Measurements from ENCODE around the gene ZCCHC14. TPM values are rescaled to one million over a fixed set of nuclear protein-coding genes. Genes with fewer than 3 reads are reported as not detected.

The ZCCHC14 gene
- total and polyA plus RNA-seq, 2 of the 13 experiments (the other 11 are each of a cell fraction or from before 2014, with no cell fraction given) = 12.4 to 12.5 TPM

DNA sequence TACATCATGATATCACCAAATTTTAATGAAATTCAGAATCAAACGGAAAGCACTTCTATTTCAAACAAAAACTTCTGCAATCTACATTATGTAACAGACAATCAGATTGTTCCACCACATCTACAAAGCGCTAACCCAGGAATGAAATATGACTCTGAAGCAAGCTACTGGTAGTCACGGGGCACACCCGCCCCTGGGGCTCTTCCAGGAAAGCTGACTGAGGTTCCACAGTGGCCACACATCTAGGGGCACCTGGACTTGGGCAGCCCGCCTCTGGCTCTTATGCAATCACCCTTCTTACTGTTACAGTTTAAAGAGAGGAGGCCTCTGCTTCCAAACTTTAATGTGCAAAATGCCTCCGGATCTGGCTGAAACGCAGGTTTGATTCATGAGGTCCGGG lies 27.5 kb downstream of the ZCCHC14 start:
- ATAC-seq (peak; percentile 60), DNase-seq (ENCODE audit: low spot score) (peak; percentile 79), FAIRE-seq (peak; percentile 70)
- peaks cover 4 to 12% of the 10 kb centered on the region in 2 experiments; a peak in 3 of 5 replicates for H3K36me3 ChIP-seq (replicated peaks in 1 of 2; ENCODE audit: control insufficient read depth in 1 of 2, insufficient read depth in 2 of 2, low read length in 2 of 2)
- H3K27me3 ChIP-seq (ENCODE audit: control insufficient read depth in 1 of 2, insufficient read depth in 2 of 2, low read length in 2 of 2) = no peaks in the 10 kb centered on the region
- peak overlapping the region; percentile 55 for H3K27ac ChIP-seq (ENCODE audit: extremely low read length, insufficient read depth, low read length)
- BruUV-seq (replicated peaks) = no TSS peak
- POLR2A ChIA-PET = interaction anchor here (1.1 to 2.7 kb wide), 7 partner anchors 9 to 148 kb away, joined by 3 to 11 read pairs (median 8); partner anchors contain the start of genes C16orf95 and FBXO31
- H3K4me3 ChIP-seq (replicated peaks in 1 of 3; ENCODE audit: insufficient read depth in 1 of 3, low read depth in 2 of 3, low read length in 3 of 3) = peak overlapping the region in 2 of 3 experiments; percentile 19 to 37; a peak in 2 of 6 replicates
- H3K4me2 ChIP-seq (ENCODE audit: low read depth, low read length) = peak overlapping the region; percentile 57
- peaks cover 83% of the 10 kb centered on the region for H3K79me2 ChIP-seq (ENCODE audit: insufficient read depth, low read length)
- peaks cover 26% of the 10 kb centered on the region; the same call in 1 of the 2 replicates for H4K20me1 ChIP-seq (ENCODE audit: insufficient read depth, low read length)
- H3K9me3 ChIP-seq (ENCODE audit: low read length) = no peaks in the 10 kb centered on the region
- in situ Hi-C loops (cut with HindIII; ENCODE audit: extremely low pct_ligation_motif_present, low pct_unique_long_range_greater_than_20kb) (no loop called here), intact Hi-C loops (cut with micrococcal nuclease; ENCODE audit: unreplicated experiment) (no loop called here)
- H2AFZ ChIP-seq (ENCODE audit: low read length) = no peak overlapping the region
- peak overlapping the region; percentile 38; the same call in 1 of the 2 replicates for H3K9ac ChIP-seq (ENCODE audit: insufficient read depth, low read depth, low read length)
- 7% methylated on average over 8 of the region's 8 CpGs for WGBS (ENCODE audit: low lambda C conversion rate)
- peaks cover 66% of the 10 kb centered on the region for H3K4me1 ChIP-seq (ENCODE audit: insufficient read depth, low read length)
- CTCF ChIA-PET (ENCODE audit: low intra/inter-chr PET ratio, low total read pairs) = no interaction called here
- TF ChIP-seq SOX13 (IDR thresholded peaks at IDR 0.05) (no peak), SOX13 (CRISPR knock-in tag; conservative IDR thresholded peaks at IDR 0.05 in 1 of 2, IDR thresholded peaks at IDR 0.05 in 1 of 2) (peak; percentile 58 to 91; a peak in 2 of 4 replicates), MXI1 (IDR thresholded peaks at IDR 0.05; ENCODE audit: borderline replicate concordance, low read depth, low read length) (peak; percentile 33; the same call in 1 of the 3 replicates), NR3C1 (CRISPR knock-in tag; IDR thresholded peaks at IDR 0.05) (no peak), ZKSCAN5 (CRISPR knock-in tag; IDR thresholded peaks at IDR 0.05) (no peak), ZNF33B (CRISPR knock-in tag; IDR thresholded peaks at IDR 0.05) (no peak), ASH2L (IDR thresholded peaks at IDR 0.05; ENCODE audit: insufficient read length, low read depth, low read length) (peak; percentile 47), ZNF234 (CRISPR knock-in tag; conservative IDR thresholded peaks at IDR 0.05) (no peak), KMT2B (CRISPR knock-in tag; IDR thresholded peaks at IDR 0.05) (no peak), ZFP41 (CRISPR knock-in tag; IDR thresholded peaks at IDR 0.05; ENCODE audit: borderline replicate concordance) (no peak), ZNF292 (CRISPR knock-in tag; IDR thresholded peaks at IDR 0.05; ENCODE audit: borderline replicate concordance, low read depth) (no peak), CCAR2 (optimal IDR thresholded peaks at IDR 0.05; ENCODE audit: low read depth, low read length) (no peak), TGIF2 (CRISPR knock-in tag; IDR thresholded peaks at IDR 0.05) (peak; percentile 69)
- TF ChIP-seq, protein P1, sequence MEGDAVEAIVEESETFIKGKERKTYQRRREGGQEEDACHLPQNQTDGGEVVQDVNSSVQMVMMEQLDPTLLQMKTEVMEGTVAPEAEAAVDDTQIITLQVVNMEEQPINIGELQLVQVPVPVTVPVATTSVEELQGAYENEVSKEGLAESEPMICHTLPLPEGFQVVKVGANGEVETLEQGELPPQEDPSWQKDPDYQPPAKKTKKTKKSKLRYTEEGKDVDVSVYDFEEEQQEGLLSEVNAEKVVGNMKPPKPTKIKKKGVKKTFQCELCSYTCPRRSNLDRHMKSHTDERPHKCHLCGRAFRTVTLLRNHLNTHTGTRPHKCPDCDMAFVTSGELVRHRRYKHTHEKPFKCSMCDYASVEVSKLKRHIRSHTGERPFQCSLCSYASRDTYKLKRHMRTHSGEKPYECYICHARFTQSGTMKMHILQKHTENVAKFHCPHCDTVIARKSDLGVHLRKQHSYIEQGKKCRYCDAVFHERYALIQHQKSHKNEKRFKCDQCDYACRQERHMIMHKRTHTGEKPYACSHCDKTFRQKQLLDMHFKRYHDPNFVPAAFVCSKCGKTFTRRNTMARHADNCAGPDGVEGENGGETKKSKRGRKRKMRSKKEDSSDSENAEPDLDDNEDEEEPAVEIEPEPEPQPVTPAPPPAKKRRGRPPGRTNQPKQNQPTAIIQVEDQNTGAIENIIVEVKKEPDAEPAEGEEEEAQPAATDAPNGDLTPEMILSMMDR (CRISPR knock-in tag; IDR thresholded peaks at IDR 0.05) = no peak
- TF ChIP-seq, protein P2, sequence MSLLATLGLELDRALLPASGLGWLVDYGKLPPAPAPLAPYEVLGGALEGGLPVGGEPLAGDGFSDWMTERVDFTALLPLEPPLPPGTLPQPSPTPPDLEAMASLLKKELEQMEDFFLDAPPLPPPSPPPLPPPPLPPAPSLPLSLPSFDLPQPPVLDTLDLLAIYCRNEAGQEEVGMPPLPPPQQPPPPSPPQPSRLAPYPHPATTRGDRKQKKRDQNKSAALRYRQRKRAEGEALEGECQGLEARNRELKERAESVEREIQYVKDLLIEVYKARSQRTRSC (CRISPR knock-in tag; IDR thresholded peaks at IDR 0.05; ENCODE audit: low read depth) = no peak
- TF ChIP-seq, protein P3, sequence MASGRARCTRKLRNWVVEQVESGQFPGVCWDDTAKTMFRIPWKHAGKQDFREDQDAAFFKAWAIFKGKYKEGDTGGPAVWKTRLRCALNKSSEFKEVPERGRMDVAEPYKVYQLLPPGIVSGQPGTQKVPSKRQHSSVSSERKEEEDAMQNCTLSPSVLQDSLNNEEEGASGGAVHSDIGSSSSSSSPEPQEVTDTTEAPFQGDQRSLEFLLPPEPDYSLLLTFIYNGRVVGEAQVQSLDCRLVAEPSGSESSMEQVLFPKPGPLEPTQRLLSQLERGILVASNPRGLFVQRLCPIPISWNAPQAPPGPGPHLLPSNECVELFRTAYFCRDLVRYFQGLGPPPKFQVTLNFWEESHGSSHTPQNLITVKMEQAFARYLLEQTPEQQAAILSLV (CRISPR knock-in tag; IDR thresholded peaks at IDR 0.05; ENCODE audit: borderline replicate concordance) = no peak
- TF ChIP-seq, protein P4, sequence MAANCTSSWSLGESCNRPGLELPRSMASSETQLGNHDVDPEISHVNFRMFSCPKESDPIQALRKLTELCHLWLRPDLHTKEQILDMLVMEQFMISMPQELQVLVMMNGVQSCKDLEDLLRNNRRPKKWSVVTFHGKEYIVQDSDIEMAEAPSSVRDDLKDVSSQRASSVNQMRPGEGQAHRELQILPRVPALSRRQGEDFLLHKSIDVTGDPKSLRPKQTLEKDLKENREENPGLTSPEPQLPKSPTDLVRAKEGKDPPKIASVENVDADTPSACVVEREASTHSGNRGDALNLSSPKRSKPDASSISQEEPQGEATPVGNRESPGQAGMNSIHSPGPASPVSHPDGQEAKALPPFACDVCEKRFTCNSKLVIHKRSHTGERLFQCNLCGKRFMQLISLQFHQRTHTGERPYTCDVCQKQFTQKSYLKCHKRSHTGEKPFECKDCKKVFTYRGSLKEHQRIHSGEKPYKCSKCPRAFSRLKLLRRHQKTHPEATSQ (CRISPR knock-in tag; IDR thresholded peaks at IDR 0.05; ENCODE audit: borderline replicate concordance) = no peak
- TF ChIP-seq, protein P5, sequence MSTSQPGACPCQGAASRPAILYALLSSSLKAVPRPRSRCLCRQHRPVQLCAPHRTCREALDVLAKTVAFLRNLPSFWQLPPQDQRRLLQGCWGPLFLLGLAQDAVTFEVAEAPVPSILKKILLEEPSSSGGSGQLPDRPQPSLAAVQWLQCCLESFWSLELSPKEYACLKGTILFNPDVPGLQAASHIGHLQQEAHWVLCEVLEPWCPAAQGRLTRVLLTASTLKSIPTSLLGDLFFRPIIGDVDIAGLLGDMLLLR (CRISPR knock-in tag; IDR thresholded peaks at IDR 0.05) = no peak

Measured in HepG2 (cell line).